NCI-H526 treated with DMSO at 0.1 percent for 48 hours (cell line): ENCODE results near the gene BOC.

ENCODE experiments used
- DNase-seq: peaks from one replicate; lab custom pipeline; 2025; lab: John Stamatoyannopoulos, UW

The BOC gene

GRCh38 chr3:113271189-113271588, 59.8 kb downstream of the BOC start:
- no peak for DNase-seq

- DNase-seq, result peak; percentile 40
These were observed 60.4 kb downstream of the BOC start for GRCh38 chr3:113271594-113272384.

GRCh38 chr3:113272385-113272779, 61.0 kb downstream of the BOC start:
- no peak for DNase-seq

- DNase-seq, result no peak
These were observed 61.7 kb downstream of the BOC start for GRCh38 chr3:113273011-113273410.

GRCh38 chr3:113273604-113274378, 62.4 kb downstream of the BOC start:
- no peak for DNase-seq

- no peak for DNase-seq
These were observed 63.3 kb downstream of the BOC start for GRCh38 chr3:113274425-113275257.

GRCh38 chr3:113275258-113275556, 63.9 kb downstream of the BOC start:
- no peak for DNase-seq

GRCh38 chr3:113275583-113275928, 64.2 kb downstream of the BOC start:
- DNase-seq, result no peak

GRCh38 chr3:113275929-113276750, 64.8 kb downstream of the BOC start:
- DNase-seq, result peak; percentile 63

GRCh38 chr3:113276751-113277080, 65.4 kb downstream of the BOC start:
- DNase-seq, result no peak

- no peak for DNase-seq
These were observed 66.1 kb downstream of the BOC start for GRCh38 chr3:113277414-113277813.

- no peak for DNase-seq
These were observed 66.7 kb downstream of the BOC start for GRCh38 chr3:113277941-113278598.

- DNase-seq, result no peak
These were observed 67.2 kb downstream of the BOC start for GRCh38 chr3:113278599-113278955.

- DNase-seq, result no peak
These were observed 68.3 kb downstream of the BOC start for GRCh38 chr3:113279686-113280085.

- no peak for DNase-seq
These were observed 71.9 kb downstream of the BOC start for GRCh38 chr3:113283306-113283705.

GRCh38 chr3:113284453-113285050, 73.2 kb downstream of the BOC start:
- no peak for DNase-seq

- no peak for DNase-seq
These were observed 73.9 kb downstream of the BOC start for GRCh38 chr3:113285226-113285625.

- no peak for DNase-seq
These were observed 74.4 kb downstream of the BOC start for GRCh38 chr3:113285741-113286140.

GRCh38 chr3:113286524-113286923, 75.2 kb downstream of the BOC start:
- DNase-seq, result no peak

GRCh38 chr3:113287111-113287802, 75.9 kb downstream of the BOC start:
- DNase-seq, result no peak
